ENCODE measurements around the gene CTAG1B. TPM values are rescaled to one million over a fixed set of nuclear protein-coding genes. Genes with fewer than 3 reads are reported as not detected.
"Not testable (repeated sequence)": the region's sequence is repeated elsewhere in the genome, so short reads cannot be mapped to it uniquely, and the experiment has no call there.

Gene CTAG1B
- total RNA-seq: not detected
- long read RNA-seq: 0 reads

DNA sequence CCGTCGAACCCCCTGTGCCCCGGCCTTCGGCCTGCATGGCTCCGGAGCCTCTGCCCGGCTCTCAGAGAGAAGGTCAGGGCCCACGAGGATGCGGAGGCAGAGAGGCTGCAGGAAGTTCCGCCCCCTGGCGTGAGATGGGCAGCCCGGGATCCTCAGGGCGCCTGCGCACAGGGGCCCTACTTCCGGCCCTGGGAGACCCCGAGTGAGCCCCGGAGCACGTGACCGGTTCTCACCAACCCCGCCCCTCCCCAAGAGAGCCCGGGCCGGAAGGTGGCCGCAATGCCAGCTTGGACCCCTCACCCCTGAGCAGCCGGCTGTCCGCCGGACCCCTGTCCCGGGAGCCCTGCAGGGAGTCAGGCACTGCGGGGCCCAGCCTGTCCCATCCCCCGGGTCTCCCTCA is at the start of gene CTAG1B:
CTAG1B (minus strand) TSS at position 101 of the 400 bp plus-strand sequence; CDS start at position 37, 64 bp downstream.
- intact Hi-C loops (cut with micrococcal nuclease); ATAC-seq; DNase-seq: not testable (repeated sequence)

DNA sequence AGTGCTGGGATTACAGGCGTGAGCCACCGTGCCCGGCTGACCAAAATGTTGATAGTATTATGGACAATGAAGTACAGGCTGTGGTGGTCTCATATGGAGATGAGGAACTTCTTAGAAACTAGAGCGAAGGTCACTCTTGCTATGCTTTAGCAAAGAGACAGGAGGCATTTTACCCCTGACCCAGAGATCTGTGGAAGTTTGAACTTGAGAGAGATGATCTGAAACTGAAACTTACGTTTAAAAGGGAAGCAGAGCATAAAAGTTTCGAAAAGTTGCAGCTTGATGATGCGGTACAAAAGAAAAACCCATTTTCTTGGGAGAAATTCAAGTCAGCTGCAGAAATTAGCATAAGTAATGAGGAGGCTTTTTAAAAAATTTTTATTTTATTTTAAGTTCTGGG is 42.8 kb upstream of the CTAG1B start:
- intact Hi-C loops (cut with micrococcal nuclease): no loop called here
- ATAC-seq: no peak
- DNase-seq: no peak

DNA sequence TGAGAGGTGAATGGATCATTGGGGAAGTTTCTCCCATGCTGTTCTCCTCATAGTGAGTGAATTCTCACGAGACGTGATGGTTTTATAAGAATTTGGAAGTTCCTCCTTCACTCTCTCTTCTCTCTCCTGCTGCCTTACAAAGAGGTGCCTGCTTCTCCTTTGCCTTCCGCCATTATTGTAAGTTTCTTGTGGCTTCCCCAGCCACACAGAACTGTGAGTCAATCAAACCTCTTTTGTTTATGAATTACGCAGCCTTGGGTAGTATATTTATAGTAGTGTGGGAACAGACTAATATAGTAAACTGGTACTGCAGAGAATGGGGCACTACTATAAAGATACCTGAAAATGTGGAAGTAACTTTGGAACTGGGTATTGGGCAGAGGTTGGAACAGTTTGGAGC is 42.1 kb upstream of the CTAG1B start:
- ATAC-seq: no peak
- intact Hi-C loops (cut with micrococcal nuclease): no loop called here
- no peak for DNase-seq

DNA sequence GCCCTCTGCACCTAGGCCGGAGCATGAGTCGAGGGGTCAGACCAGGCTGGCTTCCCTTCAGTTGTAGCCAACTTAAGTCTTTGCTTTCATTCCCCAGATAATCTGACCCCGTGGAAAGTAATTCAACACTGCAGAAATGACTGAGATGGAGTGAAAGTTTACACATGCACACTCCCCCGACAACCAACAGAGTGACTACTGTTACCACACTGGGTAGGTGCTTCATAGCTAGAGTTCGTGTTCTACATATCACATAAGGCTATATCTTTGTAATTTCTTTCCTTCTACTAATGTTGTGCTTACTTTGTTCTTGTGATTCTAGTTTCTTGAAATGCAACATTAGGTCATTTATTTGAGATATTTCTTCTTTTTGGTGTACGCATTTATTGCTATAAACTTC is 41.5 kb upstream of the CTAG1B start:
- ATAC-seq: no peak
- no peak for DNase-seq
- intact Hi-C loops (cut with micrococcal nuclease): no loop called here

DNA sequence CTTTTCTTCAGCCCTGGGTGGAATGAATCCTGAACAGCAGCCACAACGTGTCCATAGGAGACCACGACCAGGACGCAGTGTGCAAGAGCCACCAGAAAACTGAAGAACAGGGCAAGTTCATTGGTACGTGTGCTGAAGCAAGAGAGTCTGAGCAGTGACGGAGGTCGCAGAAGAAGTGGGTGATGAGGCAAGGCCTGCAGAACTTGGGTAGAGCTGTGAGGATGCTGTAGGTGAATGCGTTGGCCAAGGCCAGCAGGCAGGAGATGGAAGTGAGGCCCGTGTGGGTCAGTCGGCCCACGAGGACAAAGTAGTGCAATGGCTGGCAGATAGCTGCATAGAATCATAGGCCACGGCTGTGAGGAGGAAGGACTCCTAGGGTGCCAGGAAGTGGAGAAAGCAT is 39.9 kb upstream of the CTAG1B start:
- ATAC-seq (no peak), DNase-seq (no peak)
- intact Hi-C loops (cut with micrococcal nuclease): no loop called here

DNA sequence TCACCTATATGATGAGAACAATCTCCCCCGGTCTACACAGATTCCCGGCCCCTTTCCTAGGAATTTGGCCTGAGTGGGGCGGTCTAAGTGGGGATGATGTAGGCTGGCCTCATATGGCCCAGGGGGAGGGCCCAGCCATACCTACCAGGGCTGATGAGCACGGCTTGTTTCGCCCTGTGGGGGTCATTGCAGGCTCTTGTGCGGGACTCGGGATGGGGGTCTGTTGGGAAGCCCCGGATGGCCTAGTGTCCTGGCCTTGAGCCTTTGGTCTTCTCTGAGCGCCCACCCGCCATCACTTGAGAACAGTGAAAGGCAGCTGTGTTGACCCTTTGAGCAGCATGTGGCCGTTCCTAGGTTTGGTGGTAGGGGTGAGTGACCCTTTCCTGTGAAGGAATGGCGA is 39.1 kb upstream of the CTAG1B start:
- intact Hi-C loops (cut with micrococcal nuclease): no loop called here
- DNase-seq (no peak), ATAC-seq (no peak)

DNA sequence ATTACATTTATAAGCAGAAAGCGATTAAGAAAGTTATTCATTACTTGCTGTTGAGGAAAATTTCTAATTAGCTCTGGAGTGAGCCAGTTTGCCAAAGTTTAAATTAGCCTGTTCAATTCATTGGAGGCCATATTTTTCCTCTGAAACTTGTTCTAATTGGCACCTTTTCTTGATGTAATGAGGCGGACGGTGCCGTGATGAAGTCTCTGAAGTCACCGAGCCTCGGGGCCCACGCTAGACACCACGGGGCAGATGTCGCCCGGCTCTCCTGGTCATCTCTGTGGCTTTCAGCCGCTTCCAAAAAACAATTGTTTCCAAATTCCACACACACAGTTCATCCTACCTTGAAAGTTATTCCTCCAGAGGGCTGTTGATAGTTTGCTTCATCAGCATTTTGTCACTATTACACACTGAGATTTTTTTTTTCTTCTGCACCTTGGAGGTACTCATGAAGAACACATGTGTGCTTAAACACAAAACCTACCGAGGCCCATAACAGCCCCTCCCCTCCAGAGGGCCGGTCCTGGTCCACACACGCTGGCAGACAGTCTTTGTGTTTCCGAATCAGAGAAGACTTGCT is 38.2 kb upstream of the CTAG1B start:
- ATAC-seq (no peak), DNase-seq (no peak)
- intact Hi-C loops (cut with micrococcal nuclease): no loop called here

DNA sequence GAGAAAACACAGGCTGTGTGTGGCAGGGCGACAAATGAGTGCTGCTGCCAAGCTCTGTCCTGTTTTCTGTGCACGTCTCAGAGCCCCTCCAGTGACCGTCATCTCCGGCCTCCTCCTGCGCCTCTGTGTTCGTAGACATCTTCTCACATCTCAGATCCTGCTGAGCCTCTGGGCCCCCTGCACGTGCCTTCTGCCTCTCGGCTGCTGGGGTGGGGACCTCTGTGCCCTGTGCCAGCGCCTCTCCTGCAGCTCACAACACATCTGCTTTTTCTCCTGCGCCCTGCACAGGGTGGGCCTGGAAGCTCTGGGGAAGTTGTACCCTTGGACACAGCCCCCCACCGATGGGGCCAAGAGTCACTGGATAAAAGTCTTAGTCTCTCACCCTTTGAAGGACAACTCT is 36.7 kb upstream of the CTAG1B start:
- ATAC-seq (no peak), DNase-seq (no peak)
- intact Hi-C loops (cut with micrococcal nuclease): no loop called here

DNA sequence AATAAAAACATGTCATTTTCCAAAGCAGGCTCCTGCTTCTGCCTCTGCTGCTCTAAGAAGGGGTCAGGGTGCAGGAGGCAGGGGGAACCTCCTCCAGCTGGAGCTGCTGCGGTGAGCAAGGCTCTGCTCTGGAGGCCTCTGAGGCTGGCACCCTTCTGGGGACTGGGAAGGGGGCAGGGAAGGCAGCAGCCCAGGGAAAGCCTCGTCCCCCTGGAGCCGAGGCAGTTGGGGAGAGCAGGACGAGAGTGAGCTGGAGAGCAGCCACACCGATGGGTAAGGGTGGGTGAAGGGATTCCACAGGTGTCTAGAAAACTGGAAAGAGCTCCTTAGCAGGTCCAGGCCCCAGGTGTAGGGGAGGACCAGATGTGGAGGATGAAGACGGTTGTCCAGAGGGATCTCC is 36.3 kb upstream of the CTAG1B start:
- DNase-seq (no peak), ATAC-seq (no peak)

DNA sequence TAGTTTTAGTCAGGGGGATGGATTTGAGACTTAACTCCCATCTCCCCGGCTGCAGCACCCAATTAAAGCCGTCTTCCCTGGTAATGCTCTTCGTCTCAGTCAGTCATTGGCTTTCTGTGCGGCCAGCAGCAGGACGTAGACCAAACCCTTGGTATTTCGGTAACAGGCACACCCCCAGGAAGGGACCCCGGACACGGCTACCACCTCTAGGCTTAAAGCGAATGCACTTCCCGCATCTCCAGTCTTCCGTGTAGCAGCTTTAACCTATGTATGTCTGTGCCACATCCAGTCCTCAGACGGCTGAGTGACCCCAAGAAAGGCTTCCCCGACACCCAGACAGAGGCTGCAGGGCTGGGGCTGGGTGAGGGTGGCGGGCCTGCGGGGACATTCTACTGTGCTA is 35.8 kb upstream of the CTAG1B start:
- intact Hi-C loops (cut with micrococcal nuclease): no loop called here
- DNase-seq: no peak
- no peak for ATAC-seq

More for the DNA sequence above, 36.3 kb upstream of the CTAG1B start:
- intact Hi-C loops (cut with micrococcal nuclease): no loop called here

DNA sequence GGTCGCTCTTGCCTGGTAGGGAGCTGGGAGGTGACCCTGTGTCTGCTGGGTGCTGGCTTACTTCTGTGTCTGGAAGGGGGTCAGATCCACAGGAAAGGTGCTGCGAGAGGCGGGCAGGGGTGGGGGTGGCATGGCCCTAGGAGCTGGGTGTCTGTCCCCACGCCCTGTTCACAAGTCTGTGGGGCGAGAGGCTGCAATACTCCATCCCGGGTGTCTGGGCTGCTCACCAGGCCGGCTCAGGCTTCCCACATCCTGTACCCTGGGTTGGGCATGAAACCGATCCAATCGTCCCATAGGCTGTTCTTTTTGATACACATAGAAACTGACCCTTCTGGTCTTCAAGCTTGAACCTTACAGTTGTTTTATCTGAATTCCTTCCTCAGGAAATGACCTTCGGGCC is 35.3 kb upstream of the CTAG1B start:
- no peak for DNase-seq
- ATAC-seq: no peak
- intact Hi-C loops (cut with micrococcal nuclease): no loop called here

DNA sequence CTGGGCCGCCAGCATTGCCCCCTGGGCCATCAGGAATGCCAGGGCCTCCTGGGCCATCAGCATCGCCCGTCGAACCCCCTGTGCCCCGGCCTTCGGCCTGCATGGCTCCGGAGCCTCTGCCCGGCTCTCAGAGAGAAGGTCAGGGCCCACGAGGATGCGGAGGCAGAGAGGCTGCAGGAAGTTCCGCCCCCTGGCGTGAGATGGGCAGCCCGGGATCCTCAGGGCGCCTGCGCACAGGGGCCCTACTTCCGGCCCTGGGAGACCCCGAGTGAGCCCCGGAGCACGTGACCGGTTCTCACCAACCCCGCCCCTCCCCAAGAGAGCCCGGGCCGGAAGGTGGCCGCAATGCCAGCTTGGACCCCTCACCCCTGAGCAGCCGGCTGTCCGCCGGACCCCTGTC is 34.3 kb upstream of the CTAG1B start, which contains the start of gene CTAG2:
CTAG2 (minus strand) TSS at position 167 of the 400 bp plus-strand sequence; CDS start at position 103, 64 bp downstream.
- DNase-seq; intact Hi-C loops (cut with micrococcal nuclease); ATAC-seq: not testable (repeated sequence)

DNA sequence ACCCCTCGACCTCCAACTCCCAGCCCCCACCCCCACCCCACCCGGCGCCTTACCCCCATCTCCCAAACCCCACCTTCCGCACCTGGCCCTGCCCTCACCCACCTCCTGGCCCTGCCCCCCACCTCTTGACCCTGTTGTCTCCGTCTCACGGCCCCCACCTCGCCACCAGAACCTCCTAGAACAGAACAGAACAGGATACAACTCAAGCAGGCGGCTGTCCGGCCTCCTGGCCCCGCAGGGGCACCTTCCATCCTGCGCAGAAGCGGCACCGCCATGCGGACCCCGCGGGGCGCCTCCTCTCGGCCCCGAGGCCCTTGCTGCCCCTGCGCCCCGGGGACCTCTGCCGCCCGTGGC is 33.9 kb upstream of the CTAG1B start:
- intact Hi-C loops (cut with micrococcal nuclease): no loop called here
- ATAC-seq (no peak), DNase-seq (no peak)

DNA sequence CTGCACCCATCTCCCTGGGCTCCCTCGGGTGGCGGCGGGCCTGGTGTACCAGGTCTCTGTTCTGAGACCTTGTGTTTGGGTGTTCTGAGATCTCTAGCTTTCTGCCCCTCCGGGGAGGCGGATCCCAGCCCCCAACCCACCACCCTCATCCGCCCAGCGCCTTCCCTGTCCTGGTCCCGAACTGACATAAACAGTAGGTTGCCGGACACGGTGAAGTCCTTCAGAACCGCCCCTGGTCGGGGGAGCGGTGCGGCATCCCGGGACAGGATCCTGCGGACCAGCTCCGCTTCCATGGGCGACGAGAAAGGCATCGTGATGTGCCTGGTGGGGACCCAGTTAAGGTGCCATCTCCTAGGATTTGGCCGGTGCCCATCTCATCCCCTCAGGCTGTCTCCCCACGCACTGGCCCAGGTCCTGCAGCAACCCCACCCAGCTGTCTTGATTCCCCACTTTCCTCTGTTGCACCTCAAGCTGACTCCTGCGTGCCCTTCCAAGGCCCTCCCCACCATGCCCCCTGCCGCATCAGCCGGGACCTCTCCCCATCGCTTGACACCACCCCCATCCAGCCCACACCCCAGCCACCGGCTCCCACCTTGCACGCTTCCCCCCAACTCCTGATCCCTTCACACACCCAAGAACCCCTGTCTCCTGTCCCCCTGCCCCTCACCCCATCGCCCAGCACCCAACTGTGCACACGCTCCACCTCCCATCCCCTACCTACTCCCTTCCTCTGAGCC is 33.4 kb upstream of the CTAG1B start:
- DNase-seq (no peak), ATAC-seq (no peak)
- intact Hi-C loops (cut with micrococcal nuclease): no loop called here

DNA sequence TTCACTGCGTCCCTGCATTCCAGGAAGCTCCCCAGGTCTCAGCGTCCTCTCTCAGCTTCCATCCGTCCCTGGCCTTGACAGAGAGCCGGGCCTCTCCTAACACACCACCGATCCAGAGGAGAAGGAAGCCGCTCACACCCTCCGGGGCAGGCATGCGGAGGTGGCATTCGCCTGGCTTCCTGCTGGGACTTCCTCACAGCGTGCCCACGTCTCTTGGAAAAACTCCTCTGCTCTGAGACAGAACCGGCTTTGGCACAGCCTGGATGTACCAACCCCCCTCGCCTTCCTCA is 31.1 kb upstream of the CTAG1B start:
- ATAC-seq: no peak
- intact Hi-C loops (cut with micrococcal nuclease): no loop called here
- DNase-seq: no peak

DNA sequence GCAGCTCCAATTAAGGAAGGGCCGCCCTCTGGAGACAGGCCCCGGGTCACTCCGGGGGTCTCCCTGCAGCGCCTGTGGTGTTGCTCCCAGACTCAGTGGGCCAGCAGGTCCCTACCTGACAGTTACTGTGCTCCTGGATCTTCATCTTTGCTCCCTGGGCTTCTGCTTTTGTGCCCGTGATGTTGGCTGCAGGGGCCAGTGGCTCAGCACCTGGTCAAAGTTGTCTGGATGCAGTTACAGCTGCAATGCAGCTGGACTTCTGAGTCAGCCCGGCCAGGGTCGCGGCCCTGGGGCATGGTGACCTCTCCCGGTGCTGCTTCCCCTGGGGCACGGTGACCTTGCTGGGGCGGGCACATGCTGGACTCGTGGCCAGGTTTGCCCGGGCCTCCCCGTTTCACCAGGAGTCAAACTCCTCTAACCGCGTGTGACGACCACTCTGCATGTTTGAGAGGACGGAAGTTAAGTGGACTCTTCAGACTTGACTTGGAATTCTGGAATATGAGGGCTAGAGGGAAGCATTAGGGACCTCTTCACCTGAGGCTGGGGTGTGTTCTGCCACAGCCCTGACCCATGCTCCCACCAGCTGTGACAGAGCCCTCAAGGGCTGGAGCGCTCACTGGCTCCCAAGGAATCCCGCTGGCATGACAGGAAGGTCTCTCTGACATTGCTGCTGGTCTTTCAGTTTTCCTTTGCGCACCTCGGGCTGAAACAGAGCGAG is 30.6 kb upstream of the CTAG1B start:
- no peak for DNase-seq
- intact Hi-C loops (cut with micrococcal nuclease): no loop called here
- no peak for ATAC-seq

DNA sequence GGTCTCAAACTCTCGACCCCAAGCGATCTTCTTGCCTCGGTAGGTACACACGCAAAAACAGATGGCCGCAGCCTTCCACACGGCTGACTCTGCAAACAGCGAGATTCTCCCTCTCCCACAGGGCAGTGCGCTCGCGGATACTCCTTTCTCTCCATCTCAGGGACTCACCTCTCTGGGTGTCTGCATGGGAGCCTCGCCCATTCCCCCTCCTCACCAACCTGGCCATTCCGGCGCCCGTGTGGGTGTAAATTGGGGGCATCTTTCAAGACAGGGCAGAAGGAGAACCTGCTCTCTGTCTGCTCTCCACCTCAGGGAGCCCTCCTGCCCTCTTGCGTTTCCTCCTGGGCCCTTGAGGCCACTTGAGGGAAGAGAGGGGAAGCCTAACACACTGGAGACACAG is 29.8 kb upstream of the CTAG1B start:
- DNase-seq: no peak
- no peak for ATAC-seq
- intact Hi-C loops (cut with micrococcal nuclease): no loop called here

DNA sequence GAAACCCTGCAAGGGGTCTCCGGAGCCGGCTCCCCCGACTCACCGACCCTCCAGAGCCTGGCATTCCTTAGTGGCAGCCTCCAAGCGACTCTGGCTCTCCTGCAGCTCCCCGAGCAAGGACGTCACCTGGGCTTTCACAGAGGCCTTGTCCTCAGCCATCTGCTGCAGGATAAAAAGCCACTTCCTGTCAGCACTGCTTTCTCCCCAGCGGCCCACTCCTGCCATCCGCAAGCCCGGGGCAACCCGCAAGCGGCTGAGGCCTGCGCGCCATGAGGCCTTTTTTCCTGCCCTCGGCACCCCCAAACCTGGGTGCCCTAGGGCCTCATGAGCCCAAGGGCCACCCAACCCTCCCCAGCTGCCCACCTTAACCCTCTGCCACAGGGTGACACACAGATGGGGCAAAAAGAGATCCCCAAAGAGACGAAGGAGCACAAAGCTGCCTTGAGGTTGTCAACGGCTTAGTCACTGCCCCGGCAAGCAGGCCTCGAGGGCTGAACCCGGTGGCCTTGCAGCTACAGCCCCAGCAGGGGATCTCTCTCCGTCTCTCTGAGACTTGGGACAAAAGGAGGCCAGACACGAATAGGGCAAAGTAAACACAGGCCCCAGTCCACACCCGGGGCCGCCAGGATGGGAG is 26.8 kb upstream of the CTAG1B start:
- ATAC-seq; intact Hi-C loops (cut with micrococcal nuclease); DNase-seq: not testable (repeated sequence)

DNA sequence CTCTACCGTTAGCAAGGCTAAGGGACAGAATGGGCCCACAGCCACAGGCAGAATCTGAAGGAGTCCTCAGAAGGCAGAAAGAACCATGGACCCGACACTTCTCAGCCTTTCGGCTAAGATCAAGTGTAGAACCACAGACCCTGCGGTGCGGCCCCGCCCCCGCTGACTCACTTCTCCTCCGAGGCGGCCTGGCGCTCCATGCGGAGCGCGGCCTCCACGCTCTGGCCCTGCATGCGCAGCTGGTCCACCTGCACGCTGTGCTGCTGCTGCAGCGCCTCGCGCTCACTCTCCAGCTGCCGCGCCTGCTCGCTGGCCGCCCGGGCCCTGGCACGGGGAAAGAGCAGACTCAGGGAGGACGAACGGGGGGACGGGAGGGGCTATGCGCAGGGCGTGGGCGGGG is 24.6 kb upstream of the CTAG1B start:
- intact Hi-C loops (cut with micrococcal nuclease); ATAC-seq; DNase-seq: not testable (repeated sequence)

DNA sequence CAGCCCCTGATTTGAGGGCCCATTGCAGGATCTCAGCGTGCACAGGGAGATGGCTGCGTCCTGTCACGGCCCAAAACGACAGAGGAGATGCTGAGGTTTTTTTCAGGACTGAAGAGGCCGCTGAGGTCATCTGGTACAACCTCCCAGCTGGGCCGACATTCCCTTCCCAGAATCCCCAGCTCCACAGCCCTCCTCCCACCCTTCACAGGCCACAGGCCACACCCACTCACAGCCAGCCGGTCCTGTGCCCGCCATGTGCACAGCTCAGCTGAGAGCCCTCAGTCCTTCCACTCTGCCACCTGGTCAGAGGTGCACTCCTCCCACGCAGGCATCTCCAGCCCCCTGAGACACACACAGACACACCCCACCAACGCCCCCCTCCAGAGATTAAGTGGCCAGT is 22.7 kb upstream of the CTAG1B start:
- intact Hi-C loops (cut with micrococcal nuclease): not testable (repeated sequence)

More for the DNA sequence above, 22.7 kb upstream of the CTAG1B start:
- not testable (repeated sequence) for DNase-seq
- ATAC-seq: peak; percentile 93
